Activated T-helper 1 cell treated with anti-CD3 and anti-CD28 coated beads, Interleukin-12 subunit alpha, Interleukin-12 subunit beta, Interleukin-2, Interleukin-4 antibody, amounts not matched to agents 30 ng/mL and 10 ng/mL and 1 ng/mL, durations not matched to agents 14 hours and 24 hours and 36 hours (primary cell): Measurements from ENCODE around the gene TOB1. TPM values are rescaled to one million over a fixed set of nuclear protein-coding genes. Genes with fewer than 3 reads are reported as not detected.

ENCODE experiments used
- total RNA-seq: library from RNA; stranded (reverse); gene quantifications from 2 replicates; pipeline ENCODE4 v1.2.3, GENCODE V29; 2022

TOB1 gene
- total RNA-seq, 1 donor from 2014 or later = 35.5 TPM

Other genes starting within 250 kb of the TOB1 start
- gene ABCC3, start 231.5 kb downstream of the TOB1 start, total RNA-seq = not detected in 2 replicates
- 47.0 and 50.3 TPM in 2 replicates for gene ANKRD40, start 158.4 kb downstream of the TOB1 start, total RNA-seq
- gene LUC7L3, start 146.8 kb downstream of the TOB1 start, total RNA-seq = 118 and 123 TPM in 2 replicates
- gene ANKRD40CL, start 98.8 kb downstream of the TOB1 start, total RNA-seq = not detected in 2 replicates
- gene WFIKKN2, start 30.8 kb downstream of the TOB1 start, total RNA-seq = not detected in 2 replicates